Coronary artery (tissue), 2 donors: ENCODE data around the gene ELAC2.

Experiments used
- DNase-seq: peaks from one replicate; pipeline ENCODE4 v3.0.0-alpha.2; 2017; ENCODE audit warnings: low spot score
- H3K27ac ChIP-seq, 2 donors: fragments of 200-600 bp; sonication (generic); one replicate each; pipeline ENCODE4 v1.5.1; 2016 to 2019
- H3K4me3 ChIP-seq: fragments of 200-600 bp; sonication (generic); 2 replicates; pipeline ENCODE4 v1.5.1; 2016; ENCODE audit warnings: mild to moderate bottlenecking, moderate library complexity
- TF ChIP-seq, protein P1 (sequence below): fragments of 200-600 bp; sonication (generic); IDR thresholded peaks from one replicate; pipeline ENCODE4 v1.5.1; 2019; ENCODE audit warnings: antibody characterized with exemption

ELAC2 gene

DNA sequence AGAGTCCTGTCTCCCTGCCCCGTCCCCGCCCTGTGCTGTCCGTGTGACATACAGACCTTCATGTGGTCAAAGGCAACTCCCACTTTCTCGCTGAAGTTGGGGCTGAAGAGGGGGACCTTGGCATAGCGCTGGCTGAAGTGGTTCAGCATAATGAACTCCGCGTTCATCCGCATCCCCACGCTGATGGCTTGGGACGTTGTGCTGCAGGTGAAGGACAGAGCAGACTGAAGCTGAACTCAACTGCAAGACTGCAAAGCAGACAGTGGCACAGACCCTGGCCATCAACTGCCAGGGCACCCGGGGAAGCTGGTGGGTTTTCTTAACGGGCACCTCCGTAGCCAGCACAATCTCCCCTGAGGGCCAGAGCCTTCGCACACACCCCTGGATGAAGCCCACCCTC lies 24.2 kb downstream of the ELAC2 start:
- no peak overlapping the region for H3K4me3 ChIP-seq
- no peak overlapping the region for H3K27ac ChIP-seq
- DNase-seq, result no peak
- TF ChIP-seq, protein P1, sequence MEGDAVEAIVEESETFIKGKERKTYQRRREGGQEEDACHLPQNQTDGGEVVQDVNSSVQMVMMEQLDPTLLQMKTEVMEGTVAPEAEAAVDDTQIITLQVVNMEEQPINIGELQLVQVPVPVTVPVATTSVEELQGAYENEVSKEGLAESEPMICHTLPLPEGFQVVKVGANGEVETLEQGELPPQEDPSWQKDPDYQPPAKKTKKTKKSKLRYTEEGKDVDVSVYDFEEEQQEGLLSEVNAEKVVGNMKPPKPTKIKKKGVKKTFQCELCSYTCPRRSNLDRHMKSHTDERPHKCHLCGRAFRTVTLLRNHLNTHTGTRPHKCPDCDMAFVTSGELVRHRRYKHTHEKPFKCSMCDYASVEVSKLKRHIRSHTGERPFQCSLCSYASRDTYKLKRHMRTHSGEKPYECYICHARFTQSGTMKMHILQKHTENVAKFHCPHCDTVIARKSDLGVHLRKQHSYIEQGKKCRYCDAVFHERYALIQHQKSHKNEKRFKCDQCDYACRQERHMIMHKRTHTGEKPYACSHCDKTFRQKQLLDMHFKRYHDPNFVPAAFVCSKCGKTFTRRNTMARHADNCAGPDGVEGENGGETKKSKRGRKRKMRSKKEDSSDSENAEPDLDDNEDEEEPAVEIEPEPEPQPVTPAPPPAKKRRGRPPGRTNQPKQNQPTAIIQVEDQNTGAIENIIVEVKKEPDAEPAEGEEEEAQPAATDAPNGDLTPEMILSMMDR, result no peak

DNA sequence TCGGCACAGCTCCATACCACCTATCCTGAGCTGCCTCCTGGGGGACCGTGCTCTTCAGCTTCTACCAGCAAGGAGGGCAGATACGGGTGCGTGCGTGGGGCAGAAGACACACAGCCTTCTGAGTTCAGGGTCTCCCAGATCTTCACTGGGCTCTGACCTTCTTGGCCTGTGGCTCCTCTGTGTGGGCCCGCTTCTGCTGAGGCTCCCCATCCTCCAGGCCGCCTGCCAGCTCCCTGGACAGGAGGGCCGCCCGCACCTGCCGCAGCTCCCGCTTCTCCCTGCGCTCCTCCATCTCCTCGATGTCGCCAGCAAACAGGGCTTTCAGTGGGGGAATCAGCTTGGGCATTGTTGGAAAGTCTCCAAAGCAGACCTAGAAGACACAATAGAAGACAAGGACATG lies 25.2 kb downstream of the ELAC2 start:
- DNase-seq, result no peak
- no peak overlapping the region for H3K27ac ChIP-seq
- H3K4me3 ChIP-seq, result no peak overlapping the region
- TF ChIP-seq, protein P1, result no peak

DNA sequence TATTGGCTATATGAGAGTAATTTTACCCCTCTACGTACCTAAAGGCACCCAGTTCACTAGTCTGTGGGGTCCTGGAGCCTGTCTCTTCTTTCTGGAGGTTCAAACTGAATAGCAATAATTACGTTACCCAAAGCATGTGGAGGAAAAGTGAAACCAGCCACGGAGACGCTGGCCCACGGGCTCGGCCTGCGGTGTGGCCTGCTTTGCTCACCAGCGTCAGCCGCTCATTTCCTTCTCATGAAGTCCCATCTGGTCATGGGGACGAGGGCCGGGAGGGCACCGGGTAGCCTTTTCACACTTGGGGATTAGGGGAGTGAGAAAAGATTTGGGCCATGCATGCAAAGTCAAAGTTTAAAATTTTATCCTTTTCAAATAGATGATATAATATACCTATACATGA lies 26.9 kb downstream of the ELAC2 start:
- Histone ChIP-seq H3K4me3 (no peak overlapping the region), H3K27ac (no peak overlapping the region)
- DNase-seq, result no peak

DNA sequence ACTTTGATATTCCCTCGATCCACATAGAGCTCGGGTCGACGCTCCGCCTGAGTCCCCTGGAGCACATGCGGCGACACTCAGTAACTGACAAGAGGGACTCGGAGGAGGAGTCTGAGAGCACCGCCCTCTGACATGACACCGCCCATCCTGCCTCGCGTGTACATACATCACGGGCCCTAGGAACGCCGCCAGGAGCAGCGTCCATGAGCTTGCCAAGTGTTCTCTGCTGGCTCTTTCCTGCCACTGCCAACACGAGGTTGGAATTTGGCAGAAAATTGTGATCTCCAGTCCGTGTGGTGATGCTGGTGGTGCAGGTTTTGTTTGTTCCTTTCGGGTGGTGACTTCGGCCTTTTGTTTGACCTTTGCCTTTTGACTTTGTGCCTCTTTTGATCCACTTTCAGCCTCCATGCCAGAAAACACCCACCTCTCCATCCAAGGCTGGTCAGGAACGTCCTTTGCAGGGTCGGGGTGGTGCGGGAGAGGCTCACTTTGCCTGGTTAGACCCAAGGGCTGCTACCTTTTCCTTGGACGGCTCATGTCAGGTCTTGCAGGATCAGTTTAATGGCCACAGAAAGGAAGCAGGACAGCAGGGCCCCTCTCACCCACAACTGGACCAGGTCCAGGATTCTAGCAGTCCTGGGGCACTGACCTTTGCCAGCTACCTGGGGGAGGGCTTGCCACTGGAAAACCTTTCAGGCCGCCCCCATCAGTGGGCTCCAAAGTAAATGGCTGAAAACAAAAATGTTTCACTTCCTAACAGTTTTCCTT lies 27.6 kb downstream of the ELAC2 start:
- H3K27ac ChIP-seq, result no peak overlapping the region
- DNase-seq, result no peak

More for the DNA sequence above, 26.9 kb downstream of the ELAC2 start:
- TF ChIP-seq, protein P1, result no peak

DNA sequence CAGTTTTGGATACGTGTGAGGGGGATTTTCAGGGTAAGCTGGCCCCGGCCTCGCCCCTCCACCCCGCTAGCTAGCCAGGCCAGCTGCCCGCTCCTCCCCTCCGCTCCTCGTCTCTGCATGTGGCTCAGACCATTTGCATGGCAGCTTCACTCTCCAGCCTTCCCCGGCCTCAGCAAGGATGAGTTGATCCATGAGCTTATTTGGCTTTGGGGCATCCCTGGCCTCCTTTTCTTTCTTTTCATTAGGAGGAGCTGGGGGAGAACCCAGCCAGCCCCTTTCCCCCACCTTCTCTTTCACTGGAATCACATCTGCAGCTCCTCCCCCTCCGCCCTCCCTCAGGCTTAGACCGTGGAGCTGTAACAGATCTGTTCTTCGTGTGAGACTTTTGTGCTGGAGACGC lies 30.7 kb downstream of the ELAC2 start:
- TF ChIP-seq, protein P1, result no peak
- H3K27ac ChIP-seq, result no peak overlapping the region
- H3K4me3 ChIP-seq, result no peak overlapping the region
- DNase-seq, result no peak

More for the DNA sequence above, 27.6 kb downstream of the ELAC2 start:
- no peak overlapping the region for H3K4me3 ChIP-seq
- TF ChIP-seq, protein P1, result no peak

DNA sequence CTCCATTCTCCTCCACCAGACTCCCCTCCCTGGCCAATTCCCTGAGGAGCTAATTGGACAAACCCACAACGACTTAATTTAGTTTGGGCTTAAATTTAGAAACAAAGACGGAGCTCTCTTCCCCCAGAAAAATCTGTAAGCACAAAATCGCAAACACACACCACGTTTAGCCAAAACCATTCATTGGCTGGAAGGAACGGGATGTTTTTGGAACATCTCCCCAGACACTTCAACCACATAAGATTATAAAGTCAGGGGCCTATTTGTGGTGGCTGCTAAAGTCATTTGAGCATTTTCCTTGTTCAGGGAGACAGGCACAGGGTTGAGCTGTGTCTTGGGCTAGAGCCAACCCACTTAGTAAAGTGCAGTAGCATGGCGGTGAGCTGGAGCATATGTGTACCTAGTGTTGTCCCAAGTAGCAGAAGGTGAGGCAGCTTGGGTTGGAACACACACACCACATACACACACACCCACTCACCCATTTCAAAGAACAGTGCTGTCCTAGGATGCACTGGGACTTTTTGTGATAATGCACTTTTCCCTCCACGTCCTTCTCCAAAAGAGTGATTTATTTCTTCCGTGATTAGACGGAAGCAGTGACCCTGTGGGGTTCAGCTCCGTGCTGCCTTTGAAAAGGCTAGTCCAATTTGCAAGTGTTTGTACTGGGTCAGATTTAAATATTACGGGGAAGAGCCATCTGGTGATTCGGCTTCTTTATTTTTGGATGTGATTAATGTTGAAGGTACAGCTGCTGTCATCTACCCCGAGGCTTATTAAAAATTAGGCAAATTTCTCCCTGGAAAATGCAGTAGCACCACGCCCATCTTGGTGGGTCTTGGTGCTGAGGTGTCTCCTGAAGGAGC lies 32.2 kb downstream of the ELAC2 start:
- H3K4me3 ChIP-seq, result no peak overlapping the region
- DNase-seq, result no peak
- TF ChIP-seq, protein P1, result no peak
- peak overlapping the region in 1 of 2 donors; percentile 76 for H3K27ac ChIP-seq
